ENCODE measurements around the gene P3H2.

DNA sequence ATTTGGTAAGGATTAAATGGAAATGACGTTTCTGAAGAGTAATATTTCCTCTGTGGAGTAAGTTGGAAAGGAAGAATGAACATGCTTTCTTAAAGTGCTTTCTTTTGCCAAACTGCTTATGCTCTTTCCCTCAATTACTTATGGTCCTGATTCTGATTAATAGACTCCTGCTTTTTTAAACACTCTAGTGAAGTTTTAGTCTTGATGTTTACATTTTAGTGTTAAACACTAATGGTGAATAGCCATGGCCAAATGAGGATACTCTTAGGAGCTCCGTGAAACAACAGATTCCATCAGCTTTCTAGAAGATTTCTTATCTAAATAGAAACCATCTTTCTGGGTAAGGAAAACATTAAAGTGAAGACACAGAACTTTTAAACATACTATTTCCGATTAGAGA is 117.6 kb downstream of the P3H2 start:
- TF ChIP-seq, protein P1, sequence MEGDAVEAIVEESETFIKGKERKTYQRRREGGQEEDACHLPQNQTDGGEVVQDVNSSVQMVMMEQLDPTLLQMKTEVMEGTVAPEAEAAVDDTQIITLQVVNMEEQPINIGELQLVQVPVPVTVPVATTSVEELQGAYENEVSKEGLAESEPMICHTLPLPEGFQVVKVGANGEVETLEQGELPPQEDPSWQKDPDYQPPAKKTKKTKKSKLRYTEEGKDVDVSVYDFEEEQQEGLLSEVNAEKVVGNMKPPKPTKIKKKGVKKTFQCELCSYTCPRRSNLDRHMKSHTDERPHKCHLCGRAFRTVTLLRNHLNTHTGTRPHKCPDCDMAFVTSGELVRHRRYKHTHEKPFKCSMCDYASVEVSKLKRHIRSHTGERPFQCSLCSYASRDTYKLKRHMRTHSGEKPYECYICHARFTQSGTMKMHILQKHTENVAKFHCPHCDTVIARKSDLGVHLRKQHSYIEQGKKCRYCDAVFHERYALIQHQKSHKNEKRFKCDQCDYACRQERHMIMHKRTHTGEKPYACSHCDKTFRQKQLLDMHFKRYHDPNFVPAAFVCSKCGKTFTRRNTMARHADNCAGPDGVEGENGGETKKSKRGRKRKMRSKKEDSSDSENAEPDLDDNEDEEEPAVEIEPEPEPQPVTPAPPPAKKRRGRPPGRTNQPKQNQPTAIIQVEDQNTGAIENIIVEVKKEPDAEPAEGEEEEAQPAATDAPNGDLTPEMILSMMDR (conservative IDR thresholded peaks at IDR 0.05), result no peak
- TF ChIP-seq EZH2 (IDR thresholded peaks at IDR 0.05; ENCODE audit: low read depth), result no peak
